OCI-LY3 (cell line): ENCODE results near the gene TBC1D21.

Experiments used
- H2AFZ ChIP-seq: fragments of 200-600, 300-600 bp; shearing (Covaris generic); 2 replicates; pipeline ENCODE4 v1.6.0; 2014; ENCODE audit warnings: antibody characterized with exemption, low read depth, low read length
- H3K27ac ChIP-seq: fragments of 200-600, 300-600 bp; sonication (generic); 2 replicates; pipeline ENCODE4 v1.5.1; 2014; ENCODE audit warnings: mild to moderate bottlenecking, low read length, moderate library complexity, mixed read lengths
- H3K27me3 ChIP-seq: fragments of 200-600, 300-600 bp; sonication (generic); 2 replicates; pipeline ENCODE4 v1.6.1; 2014; ENCODE audit warnings: low read depth, low read length, mixed read lengths
- H3K36me3 ChIP-seq: fragments of 200-600, 300-600 bp; sonication (generic); replicated peaks from 2 replicates; pipeline ENCODE3; 2014; ENCODE audit warnings: low read depth, low read length, mixed read lengths
- H3K4me1 ChIP-seq: fragments of 300-600, 200-600 bp; sonication (generic); 2 replicates; pipeline ENCODE4 v1.6.1; 2014; ENCODE audit warnings: low read length, mixed read lengths
- H3K4me2 ChIP-seq: fragments of 200-600, 300-600 bp; sonication (generic); 2 replicates; pipeline ENCODE4 v1.6.1; 2014; ENCODE audit warnings: low read length, mixed read lengths
- H3K4me3 ChIP-seq: fragments of 300-600, 200-600 bp; sonication (generic); 2 replicates; pipeline ENCODE4 v1.5.1; 2014; ENCODE audit warnings: antibody characterized with exemption, mild to moderate bottlenecking, low read length, moderate library complexity
- H3K79me2 ChIP-seq: fragments of 300-600, 200-600 bp; shearing (Covaris generic); 2 replicates; pipeline ENCODE4 v1.6.1; 2014; ENCODE audit warnings: mild to moderate bottlenecking, low read length, mixed read lengths
- H3K9ac ChIP-seq: fragments of 300-600, 200-600 bp; shearing (Covaris generic); 2 replicates; pipeline ENCODE4 v1.6.0; 2014; ENCODE audit warnings: mild to moderate bottlenecking, low read length, moderate library complexity
- H3K9me3 ChIP-seq: fragments of 200-600, 300-600 bp; shearing (Covaris generic); 2 replicates; pipeline ENCODE4 v1.6.1; 2014; ENCODE audit warnings: low read length, mixed read lengths; ENCODE audit not compliant: insufficient read depth
- H4K20me1 ChIP-seq: fragments of 200-600, 300-600 bp; sonication (generic); 2 replicates; pipeline ENCODE4 v1.6.1; 2016; ENCODE audit warnings: low read length, mixed read lengths; ENCODE audit not compliant: insufficient read depth
- CTCF ChIP-seq: fragments of 200-600, 300-600 bp; sonication (generic); IDR thresholded peaks from 2 replicates; pipeline ENCODE4 v1.5.1; 2014; ENCODE audit warnings: antibody characterized with exemption, low read length, low read depth
- EZH2phosphoT487 ChIP-seq: fragments of 200-600 bp; shearing (Covaris generic); IDR thresholded peaks from 2 replicates; pipeline ENCODE4 v1.6.1; 2018; ENCODE audit warnings: antibody characterized with exemption, mixed run types, low read depth

The TBC1D21 gene

GRCh38 chr15:73858062-73858461 lies 15.3 kb upstream of the TBC1D21 start:
- no peaks in the 10 kb centered on the region for H3K79me2 ChIP-seq
- H3K9ac ChIP-seq = no peak overlapping the region
- H3K9me3 ChIP-seq = no peaks in the 10 kb centered on the region
- H3K36me3 ChIP-seq = no peaks in the 10 kb centered on the region
- H3K4me3 ChIP-seq = no peak overlapping the region
- H3K27me3 ChIP-seq = peaks cover 42% of the 10 kb centered on the region
- H3K4me1 ChIP-seq = no peaks in the 10 kb centered on the region
- no peak overlapping the region for H2AFZ ChIP-seq
- no peak for TF ChIP-seq EZH2phosphoT487
- no peak for TF ChIP-seq CTCF
- H4K20me1 ChIP-seq = peaks cover 5% of the 10 kb centered on the region; the same call in 1 of the 2 replicates
- no peak overlapping the region for H3K27ac ChIP-seq
- no peak overlapping the region for H3K4me2 ChIP-seq

DNA sequence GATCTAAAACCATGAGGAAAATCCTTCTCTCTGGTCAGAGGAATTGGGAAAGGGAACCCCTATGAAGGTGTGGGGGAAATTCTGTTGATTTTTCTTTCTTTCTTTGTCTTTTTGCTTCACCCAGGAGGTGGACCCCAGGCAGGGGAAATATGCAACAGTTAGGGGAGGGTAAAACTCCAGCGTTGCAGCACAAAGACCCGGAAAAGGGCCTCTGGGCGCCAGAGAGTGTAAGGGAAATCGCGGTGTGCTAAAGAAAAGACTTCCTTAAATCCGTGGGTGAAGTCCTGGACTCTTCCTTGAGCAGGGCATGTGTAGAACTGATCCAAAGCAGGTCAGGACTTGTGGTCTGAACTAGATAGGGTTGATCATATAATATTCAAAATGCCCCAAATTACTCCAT lies 11.1 kb upstream of the TBC1D21 start:
- H3K4me1 ChIP-seq = peaks cover 4% of the 10 kb centered on the region; the same call in 1 of the 2 replicates
- H3K79me2 ChIP-seq = no peaks in the 10 kb centered on the region
- no peaks in the 10 kb centered on the region for H4K20me1 ChIP-seq
- H3K27me3 ChIP-seq = peaks cover 55% of the 10 kb centered on the region
- H3K4me3 ChIP-seq = no peak overlapping the region
- H3K27ac ChIP-seq = no peak overlapping the region
- H3K36me3 ChIP-seq = no peaks in the 10 kb centered on the region
- no peaks in the 10 kb centered on the region for H3K9me3 ChIP-seq
- TF ChIP-seq CTCF = no peak
- no peak overlapping the region for H3K9ac ChIP-seq
- H2AFZ ChIP-seq = no peak overlapping the region
- no peak overlapping the region for H3K4me2 ChIP-seq

- Histone ChIP-seq H3K79me2 (no peaks in the 10 kb centered on the region), H3K9me3 (no peaks in the 10 kb centered on the region), H4K20me1 (no peaks in the 10 kb centered on the region), H3K27ac (no peak overlapping the region), H3K36me3 (no peaks in the 10 kb centered on the region), H3K4me3 (no peak overlapping the region), H3K4me1 (peaks cover 4% of the 10 kb centered on the region; the same call in 1 of the 2 replicates), H3K9ac (no peak overlapping the region), H2AFZ (no peak overlapping the region), H3K27me3 (peaks cover 78% of the 10 kb centered on the region), H3K4me2 (no peak overlapping the region)
- TF ChIP-seq CTCF (no peak), EZH2phosphoT487 (no peak)
Measured at GRCh38 chr15:73865379-73865778, 8.0 kb upstream of the TBC1D21 start.

- TF ChIP-seq EZH2phosphoT487 (no peak), CTCF (no peak)
- Histone ChIP-seq H3K4me1 (peaks cover 4% of the 10 kb centered on the region; the same call in 1 of the 2 replicates), H3K79me2 (no peaks in the 10 kb centered on the region), H3K27me3 (peaks cover 78% of the 10 kb centered on the region), H3K9me3 (no peaks in the 10 kb centered on the region), H4K20me1 (no peaks in the 10 kb centered on the region), H3K4me2 (no peak overlapping the region), H3K9ac (no peak overlapping the region), H3K36me3 (no peaks in the 10 kb centered on the region), H2AFZ (no peak overlapping the region), H3K4me3 (no peak overlapping the region), H3K27ac (no peak overlapping the region)
Measured at GRCh38 chr15:73865904-73866303, 7.5 kb upstream of the TBC1D21 start.
